GM18517 (cell line): ENCODE measurements around the gene HOXB2.

ENCODE experiments used
- ATAC-seq: cut with Tn5 transposase; IDR thresholded peaks from one replicate; pipeline ENCODE4 v1.9.1; 2021; ENCODE audit warnings: mild to moderate bottlenecking, moderate library complexity; ENCODE audit not compliant: unreplicated experiment

HOXB2 gene

GRCh38 chr17:48553826-48554225 lies 8.9 kb upstream of the HOXB2 start:
- ATAC-seq = no peak

GRCh38 chr17:48553190-48553547 lies 8.3 kb upstream of the HOXB2 start:
- ATAC-seq = no peak

GRCh38 chr17:48552466-48553189 lies 7.7 kb upstream of the HOXB2 start:
- ATAC-seq = no peak

GRCh38 chr17:48551596-48552465 lies 6.9 kb upstream of the HOXB2 start:
- ATAC-seq = no peak

- no peak for ATAC-seq
Observed at GRCh38 chr17:48551214-48551555, 6.3 kb upstream of the HOXB2 start.

GRCh38 chr17:48550502-48551213 lies 5.7 kb upstream of the HOXB2 start:
- ATAC-seq = no peak

GRCh38 chr17:48549914-48550501 lies 5.1 kb upstream of the HOXB2 start:
- no peak for ATAC-seq

- ATAC-seq = no peak
Observed at GRCh38 chr17:48549281-48549630, 4.3 kb upstream of the HOXB2 start.

GRCh38 chr17:48548523-48549280 lies 3.8 kb upstream of the HOXB2 start:
- no peak for ATAC-seq

- no peak for ATAC-seq
Observed at GRCh38 chr17:48547808-48548522, 3.1 kb upstream of the HOXB2 start.

GRCh38 chr17:48546924-48547807 lies 2.3 kb upstream of the HOXB2 start:
- ATAC-seq = no peak

- ATAC-seq = no peak
Observed at GRCh38 chr17:48546137-48546923, 1.4 kb upstream of the HOXB2 start.

GRCh38 chr17:48545539-48545938 lies 630 bp upstream of the HOXB2 start:
- no peak for ATAC-seq

- ATAC-seq = no peak
Observed at GRCh38 chr17:48544349-48545021, 424 bp downstream of the HOXB2 start.

- ATAC-seq = no peak
Observed at GRCh38 chr17:48543854-48544348, 1.0 kb downstream of the HOXB2 start.

GRCh38 chr17:48543107-48543853 lies 1.6 kb downstream of the HOXB2 start:
- peak; percentile 59 for ATAC-seq

- no peak for ATAC-seq
Observed at GRCh38 chr17:48542698-48543106, 2.2 kb downstream of the HOXB2 start.
